Measurements from ENCODE around the gene ATP2A1. TPM values are rescaled to one million over a fixed set of nuclear protein-coding genes. Genes with fewer than 3 reads are reported as not detected.
"Not testable (repeated sequence)": the region's sequence is repeated elsewhere in the genome, so short reads cannot be mapped to it uniquely, and the experiment has no call there.

Gene ATP2A1
- total RNA-seq, 1 experiment from 2014 or later, result 2.9 TPM

- CTCF ChIA-PET, result no interaction called here
- DNase-seq (ENCODE audit: low read depth, low spot score), result no peak
- peak; percentile 22; the same call in 1 of the 2 replicates for ATAC-seq
- Histone ChIP-seq H3K27ac (ENCODE audit: low read length) (no peak overlapping the region), H3K4me3 (ENCODE audit: low read depth in 2 of 2, low read length in 2 of 2) (no peak overlapping the region), H3K9me3 (ENCODE audit: control insufficient read depth, insufficient read depth, low read depth, low read length) (no peaks in the 10 kb centered on the region), H3K27me3 (ENCODE audit: control insufficient read depth, insufficient read depth, low read length) (no peaks in the 10 kb centered on the region), H3K4me1 (ENCODE audit: control insufficient read depth, insufficient read depth, low read length) (no peaks in the 10 kb centered on the region), H3K36me3 (ENCODE audit: control insufficient read depth, insufficient read depth, low read length) (no peaks in the 10 kb centered on the region)
- in situ Hi-C loops (cut with HindIII; ENCODE audit: low pct_unique_long_range_greater_than_20kb, low sequenced_read_pairs), result no loop called here
- no TSS peak for BruUV-seq (replicated peaks)
- intact Hi-C loops (cut with micrococcal nuclease; ENCODE audit: unreplicated experiment), result no loop called here
- POLR2A ChIA-PET, result no interaction called here
- TF ChIP-seq REST (IDR thresholded peaks at IDR 0.05; ENCODE audit: insufficient read depth in 1 of 2, low read depth in 2 of 2, low read length in 1 of 2) (no peak), POLR2AphosphoS5 (IDR thresholded peaks at IDR 0.05; ENCODE audit: low read depth, low read length) (no peak), SIN3A (IDR thresholded peaks at IDR 0.05; ENCODE audit: borderline replicate concordance, insufficient read depth, low read depth, low read length) (no peak), TCF7L2 (IDR thresholded peaks at IDR 0.05; ENCODE audit: low read depth, low read length) (no peak)
- TF ChIP-seq, protein P1, sequence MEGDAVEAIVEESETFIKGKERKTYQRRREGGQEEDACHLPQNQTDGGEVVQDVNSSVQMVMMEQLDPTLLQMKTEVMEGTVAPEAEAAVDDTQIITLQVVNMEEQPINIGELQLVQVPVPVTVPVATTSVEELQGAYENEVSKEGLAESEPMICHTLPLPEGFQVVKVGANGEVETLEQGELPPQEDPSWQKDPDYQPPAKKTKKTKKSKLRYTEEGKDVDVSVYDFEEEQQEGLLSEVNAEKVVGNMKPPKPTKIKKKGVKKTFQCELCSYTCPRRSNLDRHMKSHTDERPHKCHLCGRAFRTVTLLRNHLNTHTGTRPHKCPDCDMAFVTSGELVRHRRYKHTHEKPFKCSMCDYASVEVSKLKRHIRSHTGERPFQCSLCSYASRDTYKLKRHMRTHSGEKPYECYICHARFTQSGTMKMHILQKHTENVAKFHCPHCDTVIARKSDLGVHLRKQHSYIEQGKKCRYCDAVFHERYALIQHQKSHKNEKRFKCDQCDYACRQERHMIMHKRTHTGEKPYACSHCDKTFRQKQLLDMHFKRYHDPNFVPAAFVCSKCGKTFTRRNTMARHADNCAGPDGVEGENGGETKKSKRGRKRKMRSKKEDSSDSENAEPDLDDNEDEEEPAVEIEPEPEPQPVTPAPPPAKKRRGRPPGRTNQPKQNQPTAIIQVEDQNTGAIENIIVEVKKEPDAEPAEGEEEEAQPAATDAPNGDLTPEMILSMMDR (IDR thresholded peaks at IDR 0.05), result no peak
Measured at GRCh38 chr16:28937222-28937876, 59.1 kb downstream of the ATP2A1 start.

DNA sequence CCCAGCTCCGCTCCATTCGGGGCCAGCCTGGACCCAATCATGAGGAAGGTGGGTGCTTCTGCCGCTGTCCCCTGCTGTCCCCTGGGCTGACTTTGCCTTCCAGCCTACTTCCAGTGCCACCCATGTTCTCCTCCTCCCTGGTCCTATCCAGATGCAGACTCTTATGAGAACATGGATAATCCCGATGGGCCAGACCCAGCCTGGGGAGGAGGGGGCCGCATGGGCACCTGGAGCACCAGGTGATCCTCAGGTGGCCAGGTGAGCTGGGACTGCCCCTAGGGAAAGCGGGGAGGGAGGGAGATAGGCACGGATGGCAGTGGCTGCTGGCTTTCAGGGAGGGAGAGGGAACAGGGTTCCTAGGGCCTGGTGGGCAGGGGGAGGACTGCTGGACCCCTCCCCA lies 60.4 kb downstream of the ATP2A1 start:
- no peak for DNase-seq (ENCODE audit: low read depth, low spot score)
- H3K9me3 ChIP-seq (ENCODE audit: control insufficient read depth, insufficient read depth, low read depth, low read length), result no peaks in the 10 kb centered on the region
- in situ Hi-C loops (cut with HindIII; ENCODE audit: low pct_unique_long_range_greater_than_20kb, low sequenced_read_pairs), result no loop called here
- no peak overlapping the region for H3K4me3 ChIP-seq (ENCODE audit: low read depth in 2 of 2, low read length in 2 of 2)
- intact Hi-C loops (cut with micrococcal nuclease; ENCODE audit: unreplicated experiment), result no loop called here
- ChIA-PET POLR2A (no interaction called here), CTCF (no interaction called here)
- ATAC-seq, result no peak
- H3K4me1 ChIP-seq (ENCODE audit: control insufficient read depth, insufficient read depth, low read length), result no peaks in the 10 kb centered on the region
- H3K27me3 ChIP-seq (ENCODE audit: control insufficient read depth, insufficient read depth, low read length), result no peaks in the 10 kb centered on the region
- TF ChIP-seq, protein P1 (IDR thresholded peaks at IDR 0.05), result no peak
- TF ChIP-seq REST (IDR thresholded peaks at IDR 0.05; ENCODE audit: insufficient read depth in 1 of 2, low read depth in 2 of 2, low read length in 1 of 2) (no peak), POLR2AphosphoS5 (IDR thresholded peaks at IDR 0.05; ENCODE audit: low read depth, low read length) (no peak), TCF7L2 (IDR thresholded peaks at IDR 0.05; ENCODE audit: low read depth, low read length) (no peak), SIN3A (IDR thresholded peaks at IDR 0.05; ENCODE audit: borderline replicate concordance, insufficient read depth, low read depth, low read length) (no peak)
- H3K36me3 ChIP-seq (ENCODE audit: control insufficient read depth, insufficient read depth, low read length), result no peaks in the 10 kb centered on the region
- no peak overlapping the region for H3K27ac ChIP-seq (ENCODE audit: low read length)
- BruUV-seq (replicated peaks), result no TSS peak

DNA sequence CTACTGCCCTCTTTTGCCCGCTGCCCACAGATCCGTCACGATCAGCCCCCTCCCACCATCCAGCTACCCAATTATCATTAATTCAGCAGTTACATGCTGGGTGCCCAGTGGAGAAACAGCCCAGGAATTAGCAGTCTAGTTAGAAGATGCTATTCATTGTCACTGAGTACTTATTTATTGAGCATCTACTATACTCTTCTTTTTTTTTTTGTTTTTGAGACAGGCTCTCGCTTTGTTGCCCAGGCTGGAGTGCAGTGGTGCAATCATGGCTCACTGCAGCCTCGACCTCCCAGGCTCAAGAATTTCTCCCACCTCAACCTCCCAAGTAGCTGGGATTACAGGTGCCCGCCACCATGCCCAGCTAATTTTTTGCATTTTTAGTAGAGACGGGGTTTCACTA lies 61.5 kb downstream of the ATP2A1 start:
- ATAC-seq; in situ Hi-C loops (cut with HindIII; ENCODE audit: low pct_unique_long_range_greater_than_20kb, low sequenced_read_pairs); H3K4me1 ChIP-seq (ENCODE audit: control insufficient read depth, insufficient read depth, low read length); CTCF ChIA-PET; H3K27ac ChIP-seq (ENCODE audit: low read length); POLR2A ChIA-PET; BruUV-seq (replicated peaks); DNase-seq (ENCODE audit: low read depth, low spot score); H3K36me3 ChIP-seq (ENCODE audit: control insufficient read depth, insufficient read depth, low read length); H3K27me3 ChIP-seq (ENCODE audit: control insufficient read depth, insufficient read depth, low read length); H3K9me3 ChIP-seq (ENCODE audit: control insufficient read depth, insufficient read depth, low read depth, low read length); H3K4me3 ChIP-seq (ENCODE audit: low read depth in 2 of 2, low read length in 2 of 2): not testable (repeated sequence)
- intact Hi-C loops (cut with micrococcal nuclease; ENCODE audit: unreplicated experiment), result loop anchor here (10.0 kb wide), 2 partner anchors 65 to 95 kb away; partner anchors contain the start of genes ATP2A1 and TUFM

All from Panc1 (cell line).